Mucosa of gallbladder (tissue), 1 donor: Measurements from ENCODE around the gene SIK2. TPM values are rescaled to one million over a fixed set of nuclear protein-coding genes. Genes with fewer than 3 reads are reported as not detected.
"Not testable (repeated sequence)": the region's sequence is repeated elsewhere in the genome, so short reads cannot be mapped to it uniquely, and the experiment has no call there.

ENCODE experiments used
- DNase-seq: peaks from one replicate; pipeline ENCODE4 v3.0.0-alpha.2; 2020; ENCODE audit warnings: low spot score
- total RNA-seq: library from RNA; stranded (reverse); gene quantifications from one replicate; pipeline ENCODE4 v1.2.1, GENCODE V29; 2021
- donor health status: DM: no; HTN: no; CAD: no.

SIK2 gene
- total RNA-seq, 1 donor from 2014 or later, result 27.6 TPM

DNA sequence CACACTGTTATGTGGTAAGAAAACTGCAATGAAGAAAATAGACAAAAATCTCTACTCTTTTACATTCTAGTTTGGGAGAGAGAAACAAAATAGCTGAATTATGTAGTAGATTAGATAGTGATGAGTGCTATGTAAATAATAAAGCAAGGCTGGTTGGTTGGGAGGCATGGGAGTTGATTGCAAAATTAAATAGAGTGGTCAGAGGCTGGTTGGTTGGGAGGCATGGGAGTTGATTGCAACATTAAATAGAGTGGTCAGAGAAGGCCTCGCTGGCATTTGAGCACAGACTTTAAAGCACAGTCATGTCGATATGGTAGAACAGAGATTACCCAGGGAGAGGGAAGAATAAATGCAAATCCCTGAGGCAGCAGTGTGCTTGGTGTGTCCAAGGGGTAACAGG lies 22.4 kb downstream of the SIK2 start:
- DNase-seq, result no peak

DNA sequence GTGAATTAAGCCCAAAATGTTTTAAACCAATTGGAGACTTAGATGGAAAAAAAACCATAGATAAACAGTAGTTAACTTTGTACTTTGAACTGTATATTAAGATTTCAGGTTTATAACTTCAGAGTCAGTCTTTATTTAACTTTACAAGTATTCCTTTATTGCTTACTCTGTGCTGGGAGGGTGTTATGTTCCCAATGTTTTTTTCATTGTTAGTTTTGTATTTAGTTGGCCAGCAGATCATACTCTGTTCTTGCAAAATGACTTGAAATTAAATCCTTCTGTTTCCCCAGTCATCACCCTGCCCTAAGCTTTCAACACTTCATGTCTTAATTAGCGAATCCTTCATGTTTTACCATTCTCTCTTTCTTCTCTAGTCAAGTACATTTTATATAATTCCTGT lies 25.3 kb downstream of the SIK2 start:
- no peak for DNase-seq

DNA sequence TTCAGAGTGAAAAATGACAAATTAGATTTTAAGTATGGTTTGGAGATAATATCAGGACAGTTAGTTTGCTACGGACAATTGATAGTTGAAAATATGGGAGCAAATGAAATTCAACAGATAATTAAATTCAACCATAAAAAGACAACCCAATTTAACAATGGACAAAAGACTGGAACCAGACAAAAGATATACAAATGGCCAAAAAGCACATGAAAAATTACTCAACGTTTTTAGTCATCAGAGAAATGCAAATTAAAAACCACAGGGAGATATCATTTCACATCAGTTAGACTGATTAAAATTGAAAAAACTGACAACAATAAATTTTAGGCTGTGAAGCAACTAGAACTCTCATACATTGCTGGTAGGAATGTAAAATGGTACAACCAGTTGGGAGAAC lies 27.2 kb downstream of the SIK2 start:
- DNase-seq, result no peak

DNA sequence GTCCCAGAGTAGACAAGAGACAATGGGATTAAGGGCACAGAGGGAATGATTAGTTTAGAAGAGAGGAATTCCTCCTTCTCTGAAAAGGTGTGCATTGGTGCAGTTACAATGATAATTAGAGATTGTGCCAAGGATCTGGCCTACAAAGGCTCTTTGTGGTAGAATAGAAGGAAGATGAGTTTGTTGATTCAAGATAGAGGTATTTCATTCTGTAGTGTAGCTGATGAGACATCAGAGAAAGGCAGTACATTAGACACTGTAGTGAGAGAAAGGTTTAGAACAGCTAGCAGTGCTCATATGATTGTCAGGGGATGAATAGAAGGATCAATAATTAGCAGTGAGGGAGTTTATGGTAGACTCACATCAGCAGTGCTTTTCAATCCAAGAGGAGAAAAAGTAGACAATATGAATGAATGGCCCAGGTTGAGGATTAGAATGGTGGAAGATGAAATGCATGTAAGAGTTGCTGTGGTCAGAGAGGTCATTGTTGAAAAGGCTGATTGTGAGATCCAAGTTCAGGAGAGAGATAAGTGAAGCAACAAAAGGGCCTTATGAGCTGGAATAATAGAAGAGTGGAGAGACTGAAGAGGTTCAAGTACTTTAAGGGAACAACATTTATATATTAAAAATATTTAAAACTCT lies 28.9 kb downstream of the SIK2 start:
- no peak for DNase-seq

DNA sequence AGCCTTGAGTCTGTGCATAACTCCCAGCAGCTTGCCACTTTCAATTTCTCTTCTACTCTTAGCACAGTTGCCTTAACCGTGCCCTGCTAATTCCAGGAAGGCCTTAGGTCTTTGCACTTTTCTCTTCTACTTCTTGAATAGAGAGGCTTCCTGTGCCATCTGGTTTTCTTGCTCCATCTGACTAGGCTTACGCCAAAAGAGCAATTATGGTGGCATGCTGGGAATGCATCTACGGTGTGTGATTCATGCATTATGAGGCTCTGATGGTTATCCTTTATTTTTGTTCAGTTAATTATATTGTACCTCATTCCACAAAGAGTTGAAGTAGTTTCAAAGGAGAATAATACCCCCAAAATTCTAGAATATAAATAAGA lies 29.4 kb downstream of the SIK2 start:
- DNase-seq, result no peak

DNA sequence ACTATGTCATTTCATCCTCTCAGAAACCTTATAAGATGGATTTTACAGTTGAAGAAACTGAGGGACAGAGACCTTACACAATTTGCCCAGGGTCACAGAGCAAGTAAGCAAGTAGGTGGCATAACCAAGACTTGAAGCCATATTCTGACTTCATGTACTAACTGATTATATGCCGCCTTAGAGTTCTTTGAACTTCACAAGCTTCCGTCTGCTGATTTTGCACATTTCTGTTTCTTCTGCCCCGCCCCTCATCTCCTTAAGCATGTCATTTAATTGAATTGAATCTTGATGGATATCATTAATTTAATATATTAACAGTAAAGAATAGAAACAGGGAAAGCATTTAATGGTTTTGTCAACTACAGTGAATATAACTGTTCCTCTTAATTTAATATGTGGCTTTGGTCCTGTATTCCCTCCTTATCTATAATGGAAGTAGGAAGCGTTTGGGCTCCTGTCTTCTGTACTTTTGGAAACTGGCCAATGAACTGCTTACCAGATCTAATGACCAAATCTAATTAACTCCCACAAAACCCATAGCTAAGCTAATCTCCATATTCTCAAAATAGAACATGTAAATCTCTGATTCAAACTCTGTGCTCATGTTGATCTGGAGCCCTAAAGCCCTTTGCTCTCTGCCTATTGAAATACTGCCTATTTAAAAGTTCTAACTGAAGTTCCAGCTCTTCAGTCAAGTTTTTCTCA lies 30.4 kb downstream of the SIK2 start:
- no peak for DNase-seq

DNA sequence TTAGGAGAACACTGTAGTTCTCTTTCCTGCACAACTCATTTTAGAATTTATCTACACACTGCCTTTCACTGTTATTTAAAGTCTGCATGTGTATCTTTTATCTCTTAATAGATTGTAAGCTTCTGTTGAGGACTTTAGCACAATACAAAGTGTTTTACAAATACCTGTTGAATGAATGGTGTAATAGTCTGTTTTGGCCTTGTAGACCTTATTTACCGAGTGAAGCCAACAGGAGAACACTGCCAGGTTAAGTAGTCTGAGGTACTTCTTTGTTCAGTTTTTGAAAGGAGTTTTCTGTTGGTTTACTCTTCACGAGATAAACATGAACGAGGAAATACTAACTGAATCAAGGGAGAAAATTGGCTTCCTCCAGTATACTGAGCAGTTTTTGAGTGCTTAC lies 31.0 kb downstream of the SIK2 start:
- no peak for DNase-seq

DNA sequence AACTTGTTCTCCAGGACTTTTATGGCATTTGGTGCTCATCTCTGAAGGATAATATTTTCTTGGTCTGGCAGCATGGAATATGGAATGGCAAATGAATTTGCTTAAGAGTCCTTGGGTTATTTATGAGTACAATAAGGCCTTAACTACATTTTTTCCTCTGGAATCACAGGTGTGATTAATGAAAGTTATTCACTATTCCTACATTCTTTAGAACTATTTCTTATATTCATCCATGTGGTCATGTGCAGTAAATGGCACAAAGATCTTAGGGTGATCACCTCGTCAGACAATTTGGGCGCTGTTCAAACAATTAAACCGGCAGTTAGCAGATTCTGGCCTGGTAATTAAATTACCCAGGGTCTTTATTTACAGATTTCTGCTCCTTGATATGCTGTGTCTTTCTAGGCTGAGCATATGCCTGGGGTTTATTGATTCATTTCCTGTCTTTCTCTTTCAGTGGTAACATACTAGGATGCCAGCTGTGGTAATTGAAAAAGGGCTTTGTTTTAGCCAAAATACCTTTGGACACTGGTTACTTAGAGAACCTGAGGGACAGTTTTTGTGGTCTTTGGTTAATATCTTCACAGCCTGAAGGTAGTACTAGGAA lies 31.6 kb downstream of the SIK2 start:
- no peak for DNase-seq

DNA sequence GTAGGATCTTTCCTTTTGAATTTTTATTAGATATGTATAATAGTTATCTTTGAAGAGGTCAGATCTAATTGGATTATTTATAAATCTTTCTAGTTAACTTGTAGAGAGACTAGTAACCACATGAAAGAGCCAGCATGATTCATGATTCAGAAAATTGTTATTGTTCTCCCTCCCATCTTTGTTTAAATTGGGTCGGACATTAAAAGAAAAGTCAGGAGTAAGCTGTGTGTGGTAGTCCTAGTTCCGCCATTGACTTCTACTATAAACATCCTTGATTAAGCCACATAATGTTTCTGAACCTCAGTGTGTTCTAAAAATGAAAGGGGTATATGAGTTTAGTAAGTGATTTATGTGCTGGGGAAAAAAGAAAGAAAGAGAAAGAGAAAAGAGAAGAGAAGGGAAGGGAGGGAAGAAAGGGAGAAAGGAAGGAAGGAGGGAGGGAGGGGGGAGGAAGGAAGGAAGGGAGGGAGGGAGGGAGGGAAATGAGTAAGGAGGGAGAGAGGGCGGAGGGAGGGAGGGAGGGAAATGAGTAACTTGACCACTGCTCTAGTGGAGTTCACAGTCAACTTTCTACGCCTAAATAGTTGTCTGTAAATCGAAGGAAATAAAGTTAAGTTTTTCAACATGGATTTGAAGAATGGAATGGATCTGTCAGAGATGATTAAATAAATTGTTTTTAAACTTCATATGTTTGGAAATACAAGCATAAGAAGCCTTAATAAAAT lies 32.9 kb downstream of the SIK2 start:
- no peak for DNase-seq

DNA sequence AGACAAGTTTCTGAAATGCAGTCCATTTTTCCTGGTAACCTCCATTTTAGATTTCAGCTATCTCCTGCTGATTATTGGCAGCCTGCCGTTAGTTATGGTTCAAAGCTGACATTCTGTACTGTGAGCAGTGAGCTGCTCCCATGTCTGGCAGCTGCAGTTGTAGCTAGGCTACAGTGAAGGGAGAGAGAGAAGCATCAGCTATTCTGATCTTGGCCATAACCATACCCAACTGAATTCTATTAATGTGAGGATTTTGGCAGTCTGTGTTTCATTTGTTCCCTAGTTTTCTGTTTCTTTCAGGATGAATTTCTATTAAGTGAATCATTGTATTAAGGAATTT lies 33.4 kb downstream of the SIK2 start:
- peak; percentile 33 for DNase-seq

DNA sequence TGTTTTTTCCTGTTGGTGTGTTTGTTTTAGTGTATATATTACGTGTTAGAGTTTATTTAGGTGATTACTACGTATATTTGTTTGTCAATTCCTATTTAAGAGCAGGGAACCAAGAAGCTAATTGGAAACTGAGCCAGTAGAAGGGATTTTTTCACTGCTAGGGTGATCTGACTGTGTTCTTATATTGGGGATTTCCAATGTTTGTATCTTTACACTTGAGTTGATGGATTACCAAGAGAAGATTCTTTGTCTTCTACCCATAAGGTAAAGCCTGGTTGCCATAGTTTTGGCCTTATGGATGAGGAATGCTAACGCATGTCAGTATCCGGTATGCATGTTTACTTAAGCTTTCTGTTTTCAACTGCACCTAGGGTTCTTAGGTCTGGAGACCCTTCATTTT lies 35.6 kb downstream of the SIK2 start:
- DNase-seq, result no peak

DNA sequence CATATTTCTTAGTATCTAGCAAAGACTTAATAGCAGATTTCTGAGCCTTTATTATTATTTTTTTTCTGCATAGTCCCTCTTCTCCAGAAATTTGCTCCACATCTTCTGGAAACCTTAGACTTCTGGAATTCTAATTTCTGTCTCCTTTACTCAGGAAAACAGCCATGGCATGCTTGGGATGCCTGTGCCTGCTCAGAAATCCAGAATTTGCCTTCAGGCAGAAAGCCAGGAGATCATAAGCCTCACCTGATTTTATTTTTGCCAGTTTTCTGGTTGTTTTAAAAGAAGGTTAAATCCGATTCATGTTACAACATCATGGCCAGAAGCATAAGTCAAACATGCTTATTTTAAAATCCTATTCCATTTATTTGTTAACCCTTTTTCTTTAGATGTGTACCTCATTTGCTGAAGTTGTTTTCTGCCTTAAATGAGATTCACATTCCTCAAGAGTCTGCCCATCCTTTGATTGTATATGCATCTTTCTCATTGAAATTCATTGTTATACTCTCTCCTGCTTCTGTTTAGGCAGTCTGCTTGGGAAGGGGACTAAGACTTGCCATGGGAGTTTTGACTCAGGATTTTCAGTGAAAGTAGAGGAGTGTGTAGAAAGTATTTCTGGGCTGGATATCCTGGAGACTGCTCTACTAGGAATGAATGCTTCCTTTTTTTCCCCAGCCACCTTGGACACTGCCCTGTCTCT lies 37.1 kb downstream of the SIK2 start:
- no peak for DNase-seq

DNA sequence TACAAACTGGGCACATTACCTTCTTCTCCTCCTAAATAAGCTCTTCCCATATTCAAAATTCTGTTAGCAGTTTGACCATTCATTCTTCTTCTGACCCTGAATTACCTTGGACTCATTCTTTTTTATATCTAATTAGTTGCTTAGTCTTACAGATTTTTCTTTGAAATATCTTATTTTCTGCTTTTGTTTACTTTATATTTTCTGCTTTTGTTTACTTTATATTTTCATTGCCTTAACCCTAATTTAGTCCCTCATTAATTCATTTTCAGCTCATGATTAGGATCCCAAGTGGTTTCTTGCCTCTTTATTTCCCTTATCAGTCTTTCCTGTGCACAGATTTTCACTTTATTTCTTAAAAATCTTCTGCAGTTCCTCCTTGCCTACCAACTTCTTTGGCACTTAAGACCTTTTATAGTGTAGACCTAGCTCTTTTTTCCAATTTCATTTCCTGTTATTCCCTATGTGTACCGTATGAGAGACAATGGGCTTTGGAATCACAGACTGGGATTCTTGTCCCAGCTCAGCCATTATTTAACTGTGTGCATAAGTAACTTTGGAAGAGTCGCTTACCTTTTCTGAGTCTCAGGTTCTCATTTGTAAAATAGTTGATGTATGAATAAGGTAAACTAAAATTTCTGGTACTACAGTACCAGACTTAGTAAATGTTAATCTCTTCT lies 39.2 kb downstream of the SIK2 start:
- no peak for DNase-seq

DNA sequence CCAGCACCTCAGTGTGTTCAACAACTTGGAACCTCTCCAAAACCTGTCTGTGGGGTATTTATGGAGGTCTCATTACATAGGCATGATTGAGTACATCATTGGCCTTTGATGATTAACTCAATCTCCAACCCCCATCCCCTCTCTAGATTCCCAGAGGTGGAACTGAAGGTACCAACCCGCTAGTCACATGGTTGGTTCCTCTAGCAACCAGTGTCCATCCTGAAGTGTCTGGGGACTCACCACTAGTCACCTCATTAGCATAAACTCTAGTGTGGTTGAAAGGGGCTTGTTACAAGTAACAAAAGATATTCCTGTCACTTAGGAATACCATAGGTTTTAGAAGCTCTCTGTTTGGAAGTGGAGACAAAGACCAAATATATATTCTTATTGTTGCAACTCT lies 40.3 kb downstream of the SIK2 start:
- no peak for DNase-seq

DNA sequence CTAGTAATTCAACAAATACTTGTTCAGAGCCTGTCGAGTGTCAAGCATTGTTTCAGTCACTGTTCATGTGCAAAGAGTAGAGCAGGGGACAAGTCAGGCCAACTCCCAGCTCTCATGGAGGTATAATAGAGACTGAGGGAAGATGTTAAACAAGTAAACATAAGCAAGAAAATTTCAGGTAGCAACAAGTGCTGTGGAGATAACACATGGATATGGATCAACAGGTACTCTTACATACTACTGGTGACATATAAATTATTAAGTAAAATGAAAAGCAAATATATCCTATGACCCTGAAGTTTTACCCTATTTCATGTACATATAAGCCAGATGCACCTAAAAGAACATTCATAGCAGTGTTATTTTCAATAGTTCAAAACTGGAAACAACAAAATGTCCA lies 42.7 kb downstream of the SIK2 start:
- DNase-seq, result no peak

DNA sequence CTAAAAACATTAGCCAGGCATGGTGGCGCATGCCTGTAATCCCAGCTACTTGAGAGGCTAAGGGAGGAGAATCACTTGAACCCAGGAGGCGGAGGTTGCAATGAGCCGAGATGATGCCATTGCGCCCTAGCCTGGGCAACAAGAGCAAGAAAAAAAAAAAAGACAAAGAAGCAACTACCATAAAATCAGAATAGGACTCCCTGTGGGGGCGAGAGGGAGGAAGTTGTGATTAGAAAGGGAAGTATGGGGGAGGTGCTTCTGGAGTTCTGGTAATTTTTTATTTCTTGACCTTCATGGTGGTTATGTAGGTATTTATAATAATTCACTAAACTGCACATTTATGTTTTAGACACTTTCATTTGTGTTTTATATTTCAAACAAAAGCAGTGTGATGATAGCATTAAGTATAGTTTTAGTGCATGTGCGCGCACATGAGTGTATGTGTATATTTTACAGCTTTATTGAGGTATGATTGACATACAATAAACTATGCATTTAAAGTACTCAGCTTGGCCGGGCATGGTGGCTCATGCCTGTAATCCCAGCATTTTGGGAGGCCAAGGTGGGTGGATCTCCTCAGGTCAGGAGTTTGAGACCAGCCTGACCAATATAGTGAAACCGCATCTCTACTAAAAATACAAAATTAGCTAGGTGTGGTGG lies 43.5 kb downstream of the SIK2 start:
- no peak for DNase-seq

DNA sequence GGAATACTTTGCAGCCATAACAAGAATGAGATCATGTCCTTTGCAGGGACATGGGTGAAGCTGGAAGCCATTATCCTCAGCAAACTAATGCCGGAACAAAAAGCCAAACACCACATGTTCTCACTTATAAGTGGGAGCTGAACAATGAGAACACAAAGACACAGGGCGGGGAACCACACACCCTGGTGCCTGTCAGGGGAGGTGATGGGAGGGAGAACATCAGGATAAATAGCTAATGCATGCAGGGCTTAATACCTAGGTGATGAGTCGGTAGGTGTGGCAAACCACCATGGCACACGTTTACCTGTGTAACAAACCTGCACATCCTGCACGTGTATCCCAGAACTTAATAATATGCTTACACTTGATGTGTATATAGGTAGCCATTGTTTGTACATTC lies 49.1 kb downstream of the SIK2 start:
- not testable (repeated sequence) for DNase-seq

DNA sequence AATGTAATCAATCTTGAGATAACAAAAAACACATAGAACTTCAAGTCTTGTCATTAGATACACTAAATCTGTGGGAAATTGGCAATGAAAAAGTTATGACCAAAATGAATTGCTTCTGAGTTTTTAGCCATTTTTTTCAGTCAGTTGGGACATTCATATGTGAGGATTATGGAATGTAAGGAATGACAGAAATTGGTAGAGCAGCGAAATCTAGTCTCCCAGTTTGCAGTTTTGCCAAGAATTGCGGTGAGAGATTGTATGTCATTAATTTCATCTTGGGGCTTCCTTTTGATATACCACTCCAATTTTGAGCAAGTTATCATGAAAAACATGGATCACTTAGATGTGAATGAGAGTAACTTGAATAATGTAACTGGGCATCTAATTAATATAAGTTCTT lies 49.9 kb downstream of the SIK2 start:
- no peak for DNase-seq

DNA sequence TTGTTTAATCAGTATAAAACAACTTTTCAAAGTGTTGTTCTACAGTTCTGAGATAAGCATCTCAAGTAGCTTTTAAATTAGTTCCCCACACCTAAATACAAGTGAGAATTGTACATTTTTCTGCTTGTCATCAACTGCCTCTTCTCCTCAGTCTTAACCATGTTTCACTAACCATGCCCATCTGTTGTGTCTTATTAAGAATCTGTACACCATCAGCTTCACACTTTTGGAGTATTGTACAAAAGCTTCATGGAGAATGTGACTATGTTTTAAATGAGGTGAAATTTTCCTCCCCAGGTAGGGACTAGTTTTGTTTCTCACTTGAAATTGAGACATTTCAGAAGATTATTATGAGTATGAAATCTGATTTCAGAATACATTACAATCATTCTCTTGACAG lies 52.4 kb downstream of the SIK2 start:
- DNase-seq, result no peak

DNA sequence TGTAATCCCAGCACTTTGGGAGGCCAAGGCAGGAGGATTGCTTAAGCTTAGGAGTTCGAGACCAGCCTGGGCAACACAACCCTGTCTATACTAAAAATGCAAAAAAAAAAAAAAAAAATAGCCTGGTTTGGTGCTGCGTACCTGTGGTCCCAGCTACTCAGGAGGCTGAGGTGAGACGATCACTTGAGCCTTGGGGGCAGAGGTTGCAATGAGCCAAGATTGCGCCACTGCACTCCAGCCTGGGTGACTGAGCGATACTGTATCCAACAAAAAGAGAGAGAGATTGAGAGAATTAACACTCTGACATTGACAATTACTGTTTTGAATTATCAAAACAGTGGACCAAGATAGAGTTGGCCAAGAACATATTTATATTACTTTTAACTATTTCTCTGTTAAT lies 53.7 kb downstream of the SIK2 start:
- no peak for DNase-seq

DNA sequence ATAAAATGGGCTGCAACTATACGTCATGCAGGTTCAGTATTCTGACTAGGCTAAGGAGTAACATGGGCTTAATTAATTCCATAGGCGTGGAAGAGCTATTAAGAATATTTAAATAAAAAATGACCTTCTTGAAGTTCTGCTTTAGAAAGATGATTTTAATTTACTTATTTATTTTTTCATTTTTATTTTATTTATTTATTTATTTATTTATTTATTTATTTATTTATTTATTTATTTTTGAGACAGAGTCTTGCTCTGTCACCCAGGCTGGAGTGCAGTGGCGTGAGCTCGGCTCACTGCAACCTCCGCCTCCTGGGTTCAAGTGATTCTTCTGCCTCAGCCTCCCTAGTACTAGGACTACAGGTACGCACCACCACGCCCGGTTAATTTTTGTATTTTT lies 55.7 kb downstream of the SIK2 start:
- DNase-seq, result not testable (repeated sequence)
